ENCODE results near the gene PRR15L.

DNA sequence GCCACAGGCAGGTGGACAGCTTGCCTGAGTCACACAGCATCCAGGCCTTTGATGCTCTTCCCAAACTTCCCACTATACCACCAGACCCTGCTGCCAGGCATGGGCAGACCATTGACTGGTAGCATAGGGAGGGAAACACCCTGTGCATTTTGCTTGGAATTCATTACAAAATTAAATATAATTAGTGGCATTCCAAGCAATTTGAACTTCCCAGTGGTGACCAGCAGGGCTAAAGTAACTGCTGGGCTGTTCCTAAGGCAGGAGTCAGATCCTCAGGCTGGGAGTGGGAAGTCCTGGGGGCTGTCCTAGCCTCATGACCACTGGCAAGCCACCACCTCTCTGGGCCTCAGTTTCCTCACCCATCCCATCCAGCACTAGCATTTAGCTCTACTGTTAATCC is 3.8 kb downstream of the PRR15L start:
- TF ChIP-seq POLR2AphosphoS5 (IDR thresholded peaks at IDR 0.05; ENCODE audit: low read depth) (no peak), EZH2phosphoT487 (IDR thresholded peaks at IDR 0.05; ENCODE audit: unreplicated experiment) (no peak), EZH2 (IDR thresholded peaks at IDR 0.05; ENCODE audit: low read depth, unreplicated experiment) (no peak), JUNB (IDR thresholded peaks at IDR 0.05; ENCODE audit: unreplicated experiment) (no peak), STAT1 (IDR thresholded peaks at IDR 0.05; ENCODE audit: unreplicated experiment) (no peak)
- TF ChIP-seq, protein P1, sequence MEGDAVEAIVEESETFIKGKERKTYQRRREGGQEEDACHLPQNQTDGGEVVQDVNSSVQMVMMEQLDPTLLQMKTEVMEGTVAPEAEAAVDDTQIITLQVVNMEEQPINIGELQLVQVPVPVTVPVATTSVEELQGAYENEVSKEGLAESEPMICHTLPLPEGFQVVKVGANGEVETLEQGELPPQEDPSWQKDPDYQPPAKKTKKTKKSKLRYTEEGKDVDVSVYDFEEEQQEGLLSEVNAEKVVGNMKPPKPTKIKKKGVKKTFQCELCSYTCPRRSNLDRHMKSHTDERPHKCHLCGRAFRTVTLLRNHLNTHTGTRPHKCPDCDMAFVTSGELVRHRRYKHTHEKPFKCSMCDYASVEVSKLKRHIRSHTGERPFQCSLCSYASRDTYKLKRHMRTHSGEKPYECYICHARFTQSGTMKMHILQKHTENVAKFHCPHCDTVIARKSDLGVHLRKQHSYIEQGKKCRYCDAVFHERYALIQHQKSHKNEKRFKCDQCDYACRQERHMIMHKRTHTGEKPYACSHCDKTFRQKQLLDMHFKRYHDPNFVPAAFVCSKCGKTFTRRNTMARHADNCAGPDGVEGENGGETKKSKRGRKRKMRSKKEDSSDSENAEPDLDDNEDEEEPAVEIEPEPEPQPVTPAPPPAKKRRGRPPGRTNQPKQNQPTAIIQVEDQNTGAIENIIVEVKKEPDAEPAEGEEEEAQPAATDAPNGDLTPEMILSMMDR (conservative IDR thresholded peaks at IDR 0.05; ENCODE audit: low read depth in 2 of 2): no peak; a peak in 1 of 4 replicates
- TF ChIP-seq, protein P2, sequence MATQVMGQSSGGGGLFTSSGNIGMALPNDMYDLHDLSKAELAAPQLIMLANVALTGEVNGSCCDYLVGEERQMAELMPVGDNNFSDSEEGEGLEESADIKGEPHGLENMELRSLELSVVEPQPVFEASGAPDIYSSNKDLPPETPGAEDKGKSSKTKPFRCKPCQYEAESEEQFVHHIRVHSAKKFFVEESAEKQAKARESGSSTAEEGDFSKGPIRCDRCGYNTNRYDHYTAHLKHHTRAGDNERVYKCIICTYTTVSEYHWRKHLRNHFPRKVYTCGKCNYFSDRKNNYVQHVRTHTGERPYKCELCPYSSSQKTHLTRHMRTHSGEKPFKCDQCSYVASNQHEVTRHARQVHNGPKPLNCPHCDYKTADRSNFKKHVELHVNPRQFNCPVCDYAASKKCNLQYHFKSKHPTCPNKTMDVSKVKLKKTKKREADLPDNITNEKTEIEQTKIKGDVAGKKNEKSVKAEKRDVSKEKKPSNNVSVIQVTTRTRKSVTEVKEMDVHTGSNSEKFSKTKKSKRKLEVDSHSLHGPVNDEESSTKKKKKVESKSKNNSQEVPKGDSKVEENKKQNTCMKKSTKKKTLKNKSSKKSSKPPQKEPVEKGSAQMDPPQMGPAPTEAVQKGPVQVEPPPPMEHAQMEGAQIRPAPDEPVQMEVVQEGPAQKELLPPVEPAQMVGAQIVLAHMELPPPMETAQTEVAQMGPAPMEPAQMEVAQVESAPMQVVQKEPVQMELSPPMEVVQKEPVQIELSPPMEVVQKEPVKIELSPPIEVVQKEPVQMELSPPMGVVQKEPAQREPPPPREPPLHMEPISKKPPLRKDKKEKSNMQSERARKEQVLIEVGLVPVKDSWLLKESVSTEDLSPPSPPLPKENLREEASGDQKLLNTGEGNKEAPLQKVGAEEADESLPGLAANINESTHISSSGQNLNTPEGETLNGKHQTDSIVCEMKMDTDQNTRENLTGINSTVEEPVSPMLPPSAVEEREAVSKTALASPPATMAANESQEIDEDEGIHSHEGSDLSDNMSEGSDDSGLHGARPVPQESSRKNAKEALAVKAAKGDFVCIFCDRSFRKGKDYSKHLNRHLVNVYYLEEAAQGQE (IDR thresholded peaks at IDR 0.05; ENCODE audit: unreplicated experiment): no peak
- TF ChIP-seq, protein P3, sequence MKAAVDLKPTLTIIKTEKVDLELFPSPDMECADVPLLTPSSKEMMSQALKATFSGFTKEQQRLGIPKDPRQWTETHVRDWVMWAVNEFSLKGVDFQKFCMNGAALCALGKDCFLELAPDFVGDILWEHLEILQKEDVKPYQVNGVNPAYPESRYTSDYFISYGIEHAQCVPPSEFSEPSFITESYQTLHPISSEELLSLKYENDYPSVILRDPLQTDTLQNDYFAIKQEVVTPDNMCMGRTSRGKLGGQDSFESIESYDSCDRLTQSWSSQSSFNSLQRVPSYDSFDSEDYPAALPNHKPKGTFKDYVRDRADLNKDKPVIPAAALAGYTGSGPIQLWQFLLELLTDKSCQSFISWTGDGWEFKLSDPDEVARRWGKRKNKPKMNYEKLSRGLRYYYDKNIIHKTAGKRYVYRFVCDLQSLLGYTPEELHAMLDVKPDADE (IDR thresholded peaks at IDR 0.05): no peak
